Caco-2 (cell line): ENCODE measurements around the gene SDR9C7. TPM values are rescaled to one million over a fixed set of nuclear protein-coding genes. Genes with fewer than 3 reads are reported as not detected.
"Not testable (repeated sequence)": the region's sequence is repeated elsewhere in the genome, so short reads cannot be mapped to it uniquely, and the experiment has no call there.

Experiments used
- BruUV-seq: library from RNA; stranded (reverse); fragments of 400-500 nt; replicated peaks from 2 replicates; lab custom pipeline; 2021; lab: Mats Ljungman, UMichigan
- CTCF ChIA-PET: fragments of 300-600 bp; sonication (Branson Sonifier 250); formaldehyde crosslinking; loops from one replicate; lab custom pipeline; 2022; ENCODE audit warnings: antibody characterized with exemption; lab: Charles Lee
- POLR2A ChIA-PET: fragments of 300-600 bp; sonication (Branson Sonifier 250); formaldehyde crosslinking; loops from one replicate; lab custom pipeline; 2022; ENCODE audit warnings: antibody characterized with exemption; lab: Charles Lee
- DNase-seq, 2 experiments: peaks; one replicate each; pipeline versions ENCODE4 v3.0.0 to v3.0.0-alpha.2; 2020 to 2022
- H3K27me3 ChIP-seq: replicated peaks from 2 replicates; pipeline ENCODE4 v1.6.0; 2011; ENCODE audit warnings: low read length; ENCODE audit not compliant: control insufficient read depth, insufficient read depth
- H3K36me3 ChIP-seq: 2 replicates; pipeline ENCODE4 v1.5.1; 2011; ENCODE audit warnings: low read length; ENCODE audit not compliant: control insufficient read depth, insufficient read depth
- H3K4me1 ChIP-seq: fragments of 250-450 bp; sonication (Bioruptor Pico); 2 replicates; pipeline ENCODE4 v1.5.1; 2020; ENCODE audit warnings: mild to moderate bottlenecking
- H3K4me3 ChIP-seq: 2 replicates; pipeline ENCODE4 v1.5.1; 2011; ENCODE audit warnings: low read depth, mild to moderate bottlenecking, control low read depth, low read length
- H3K9me3 ChIP-seq: fragments of 250-450 bp; sonication (Bioruptor Pico); 2 replicates; pipeline ENCODE4 v1.5.1; 2020; ENCODE audit warnings: mild to moderate bottlenecking, moderate library complexity
- H3K27ac Mint-ChIP-seq: one replicate; pipeline ENCODE4 v1.8.0; 2022; ENCODE audit warnings: mixed read lengths; ENCODE audit not compliant: unreplicated experiment
- H3K27me3 Mint-ChIP-seq: one replicate; pipeline ENCODE4 v1.8.0; 2022; ENCODE audit warnings: mixed read lengths; ENCODE audit not compliant: insufficient read depth, unreplicated experiment
- H3K36me3 Mint-ChIP-seq: one replicate; pipeline ENCODE4 v1.8.0; 2022; ENCODE audit warnings: mild to moderate bottlenecking, mixed read lengths; ENCODE audit not compliant: insufficient read depth, unreplicated experiment
- H3K4me1 Mint-ChIP-seq: one replicate; pipeline ENCODE4 v1.8.0; 2022; ENCODE audit warnings: low read depth, mixed read lengths; ENCODE audit not compliant: unreplicated experiment
- H3K4me3 Mint-ChIP-seq: one replicate; pipeline ENCODE4 v1.8.0; 2022; ENCODE audit warnings: mild to moderate bottlenecking, moderate library complexity, mixed read lengths; ENCODE audit not compliant: unreplicated experiment
- H3K9me3 Mint-ChIP-seq: one replicate; pipeline ENCODE4 v1.8.0; 2022; ENCODE audit warnings: mixed read lengths; ENCODE audit not compliant: unreplicated experiment
- CTCF ChIP-seq, 2 experiments: fragments of 200-600 bp in 1 of 2; IDR thresholded peaks; 1 replicate in 1 of 2; 2 replicates in 1 of 2; pipeline versions ENCODE4 v1.5.1 to v1.8.0; 2011 to 2022; ENCODE audit warnings: antibody characterized with exemption in 1 of 2, control low read depth in 1 of 2, inconsistent platforms in 1 of 2, low read depth in 1 of 2, low read length in 1 of 2, mild to moderate bottlenecking in 1 of 2, moderate library complexity in 1 of 2; ENCODE audit not compliant: insufficient read depth in 1 of 2, severe bottlenecking in 1 of 2, unreplicated experiment in 1 of 2
- intact Hi-C: fragments of 100-400 bp; cut with micrococcal nuclease; formaldehyde crosslinking; loops from one replicate; pipeline ENCODE4 v1.10.0; 2022; ENCODE audit not compliant: unreplicated experiment
- total RNA-seq: library from RNA; stranded (reverse); gene quantifications from 2 replicates; pipeline ENCODE4 v1.2.3, GENCODE V29; 2022

Gene SDR9C7
- total RNA-seq, 1 experiment from 2014 or later: not detected

- intact Hi-C loops: no loop called here
- H3K4me3 Mint-ChIP-seq: no peak overlapping the region
- CTCF ChIA-PET: no interaction called here
- H3K27me3 Mint-ChIP-seq: no peaks in the 10 kb centered on the region
- Histone ChIP-seq H3K36me3 (no peaks in the 10 kb centered on the region), H3K27me3 (no peaks in the 10 kb centered on the region), H3K4me1 (peaks cover 8% of the 10 kb centered on the region; the same call in 1 of the 2 replicates), H3K4me3 (no peak overlapping the region), H3K9me3 (no peaks in the 10 kb centered on the region; the same call in 1 of the 2 replicates)
- TF ChIP-seq CTCF (IDR thresholded peaks at IDR 0.05; ENCODE audit: insufficient read depth in 1 of 2, low read depth in 1 of 2, low read length in 1 of 2, severe bottlenecking in 1 of 2, unreplicated experiment in 1 of 2): no peak
- no peaks in the 10 kb centered on the region for H3K36me3 Mint-ChIP-seq
- no TSS peak for BruUV-seq
- POLR2A ChIA-PET: no interaction called here
- H3K4me1 Mint-ChIP-seq: peaks cover 10% of the 10 kb centered on the region
- peaks cover 8% of the 10 kb centered on the region for H3K9me3 Mint-ChIP-seq
- H3K27ac Mint-ChIP-seq: peak overlapping the region; percentile 72
- no peak for DNase-seq
These were observed 7.2 kb upstream of the SDR9C7 start for GRCh38 chr12:56941299-56942017.

DNA sequence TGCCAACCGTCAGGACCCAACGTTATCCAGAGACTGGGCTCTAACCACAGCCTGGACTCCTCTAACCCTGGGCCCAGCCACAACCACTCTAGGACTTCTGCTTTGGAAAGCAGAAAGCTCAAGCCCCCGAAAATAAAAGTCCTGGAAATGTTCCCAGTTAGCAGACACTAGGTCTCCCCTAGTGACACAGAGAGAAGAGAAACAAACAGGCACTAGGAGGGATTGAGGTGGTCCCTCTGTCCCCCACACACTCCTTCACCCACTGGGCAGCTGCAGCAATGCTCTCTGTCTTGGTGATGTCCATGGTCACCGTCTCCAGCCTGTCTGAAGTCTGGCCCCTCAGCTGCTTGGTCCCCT, 6.7 kb upstream of the SDR9C7 start:
- DNase-seq, H3K36me3 Mint-ChIP-seq, H3K4me1 ChIP-seq, intact Hi-C loops, H3K9me3 Mint-ChIP-seq, H3K27me3 ChIP-seq, H3K27me3 Mint-ChIP-seq, POLR2A ChIA-PET, CTCF ChIA-PET, H3K4me1 Mint-ChIP-seq, H3K4me3 Mint-ChIP-seq, BruUV-seq, H3K36me3 ChIP-seq, H3K9me3 ChIP-seq, H3K4me3 ChIP-seq: not testable (repeated sequence)
- peak overlapping the region; percentile 72 for H3K27ac Mint-ChIP-seq

DNA sequence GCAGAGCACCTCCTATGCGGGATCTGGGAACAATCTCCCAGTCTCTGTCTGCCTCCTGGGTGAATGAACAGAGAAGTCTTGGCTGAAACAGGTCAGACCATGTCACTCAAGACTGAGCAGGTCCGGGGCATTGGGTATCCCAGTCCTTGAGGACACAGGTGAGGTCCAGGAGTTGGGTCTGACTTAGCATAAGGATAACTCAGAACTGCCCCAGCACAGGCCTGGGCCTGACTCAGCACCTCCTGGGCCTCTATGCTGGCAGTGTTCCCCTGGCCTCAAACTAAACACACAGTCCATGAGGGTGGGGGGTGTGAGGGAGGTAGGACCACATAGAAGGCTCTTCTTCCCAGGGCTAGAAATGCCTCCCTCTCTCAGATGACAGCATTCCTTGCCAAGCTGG, 1.5 kb upstream of the SDR9C7 start:
- Mint-ChIP-seq H3K4me1 (no peaks in the 10 kb centered on the region), H3K9me3 (no peaks in the 10 kb centered on the region), H3K4me3 (no peak overlapping the region), H3K27me3 (no peaks in the 10 kb centered on the region), H3K36me3 (no peaks in the 10 kb centered on the region), H3K27ac (no peak overlapping the region)
- Histone ChIP-seq H3K9me3 (no peaks in the 10 kb centered on the region), H3K36me3 (no peaks in the 10 kb centered on the region), H3K4me1 (no peaks in the 10 kb centered on the region), H3K4me3 (no peak overlapping the region), H3K27me3 (no peaks in the 10 kb centered on the region)
- ChIA-PET CTCF (no interaction called here), POLR2A (no interaction called here)
- TF ChIP-seq CTCF (IDR thresholded peaks at IDR 0.05; ENCODE audit: insufficient read depth in 1 of 2, low read depth in 1 of 2, low read length in 1 of 2, severe bottlenecking in 1 of 2, unreplicated experiment in 1 of 2): no peak
- no TSS peak for BruUV-seq
- DNase-seq: no peak
- intact Hi-C loops: no loop called here
